OCI-M2 (cell line): ENCODE measurements around the gene TMEM256.
A peak's percentile ranks its signal among the peaks of the same experiment; 100 is the strongest.

ENCODE experiments used
- DNase-seq: peaks from one replicate; lab custom pipeline; 2025; ENCODE audit not compliant: unreplicated experiment; lab: John Stamatoyannopoulos, UW

TMEM256 gene

GRCh38 chr17:7408863-7409262 is 5.0 kb upstream of the TMEM256 start:
- DNase-seq, result no peak

GRCh38 chr17:7408252-7408727 is 4.4 kb upstream of the TMEM256 start:
- no peak for DNase-seq

- DNase-seq, result no peak
Observed at GRCh38 chr17:7407485-7408251, 3.8 kb upstream of the TMEM256 start, which contains the start of gene NLGN2. Gene NLGN2, plus strand, starts transcription at chr17:7407845. Its CDS starts 411 bp downstream, at chr17:7408256.

GRCh38 chr17:7407082-7407481 is 3.2 kb upstream of the TMEM256 start:
- no peak for DNase-seq

GRCh38 chr17:7406235-7406825 is 2.4 kb upstream of the TMEM256 start:
- DNase-seq, result no peak

- no peak for DNase-seq
Observed at GRCh38 chr17:7405350-7406234, 1.7 kb upstream of the TMEM256 start.

- DNase-seq, result no peak
Observed at GRCh38 chr17:7404737-7405349, 946 bp upstream of the TMEM256 start.

- DNase-seq, result peak; percentile 59
Observed at GRCh38 chr17:7403727-7403976, 245 bp downstream of the TMEM256 start.

GRCh38 chr17:7403043-7403726 is 712 bp downstream of the TMEM256 start:
- no peak for DNase-seq

- DNase-seq, result no peak
Observed at GRCh38 chr17:7398612-7399011, 5.3 kb downstream of the TMEM256 start.

- no peak for DNase-seq
Observed at GRCh38 chr17:7396147-7396546, 7.8 kb downstream of the TMEM256 start.

- peak; percentile 6 for DNase-seq
Observed at GRCh38 chr17:7394452-7395191, 9.3 kb downstream of the TMEM256 start, which contains the start of gene PLSCR3. Gene PLSCR3, minus strand, starts transcription at chr17:7394525. Its CDS starts 415 bp downstream, at chr17:7394110.

- DNase-seq, result no peak
Observed at GRCh38 chr17:7393613-7394451, 10.1 kb downstream of the TMEM256 start.

- no peak for DNase-seq
Observed at GRCh38 chr17:7392696-7393612, 10.9 kb downstream of the TMEM256 start.

GRCh38 chr17:7391307-7391706 is 12.6 kb downstream of the TMEM256 start:
- DNase-seq, result no peak

- no peak for DNase-seq
Observed at GRCh38 chr17:7389924-7390910, 13.7 kb downstream of the TMEM256 start.

GRCh38 chr17:7388856-7389255 is 15.0 kb downstream of the TMEM256 start:
- no peak for DNase-seq
